NCI-H2081 treated with DMSO at 0.1 percent for 48 hours (cell line): Measurements from ENCODE around the gene DUSP2.
"Not testable (repeated sequence)": the region's sequence is repeated elsewhere in the genome, so short reads cannot be mapped to it uniquely, and the experiment has no call there.

ENCODE experiments used
- DNase-seq: peaks from one replicate; lab custom pipeline; 2025; lab: John Stamatoyannopoulos, UW

The DUSP2 gene

GRCh38 chr2:96161898-96162297 is 16.7 kb upstream of the DUSP2 start:
- no peak for DNase-seq

- not testable (repeated sequence) for DNase-seq
Observed at GRCh38 chr2:96160366-96160765, 15.1 kb upstream of the DUSP2 start.

GRCh38 chr2:96159084-96159830 is 14.0 kb upstream of the DUSP2 start:
- DNase-seq, result no peak

DNA sequence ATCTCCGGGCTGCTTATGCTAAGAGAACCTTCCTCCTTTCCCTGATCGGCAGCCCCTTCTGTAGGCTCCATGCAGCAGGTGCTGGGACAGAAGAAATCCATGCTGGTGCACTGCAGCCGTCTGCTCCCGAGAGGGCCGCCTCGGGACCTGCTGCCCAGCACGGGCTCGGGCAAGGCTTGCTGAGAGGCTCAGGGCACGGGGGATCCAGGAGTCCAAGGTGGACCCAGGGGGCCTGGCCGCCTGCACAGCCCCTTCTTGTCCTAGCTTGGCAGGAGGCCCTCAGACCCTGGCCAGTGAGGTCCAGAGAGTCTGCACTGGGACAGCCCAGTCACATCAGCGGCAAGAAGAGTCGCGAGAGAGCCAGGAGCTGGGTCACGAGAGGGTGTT is 13.3 kb upstream of the DUSP2 start:
- no peak for DNase-seq

DNA sequence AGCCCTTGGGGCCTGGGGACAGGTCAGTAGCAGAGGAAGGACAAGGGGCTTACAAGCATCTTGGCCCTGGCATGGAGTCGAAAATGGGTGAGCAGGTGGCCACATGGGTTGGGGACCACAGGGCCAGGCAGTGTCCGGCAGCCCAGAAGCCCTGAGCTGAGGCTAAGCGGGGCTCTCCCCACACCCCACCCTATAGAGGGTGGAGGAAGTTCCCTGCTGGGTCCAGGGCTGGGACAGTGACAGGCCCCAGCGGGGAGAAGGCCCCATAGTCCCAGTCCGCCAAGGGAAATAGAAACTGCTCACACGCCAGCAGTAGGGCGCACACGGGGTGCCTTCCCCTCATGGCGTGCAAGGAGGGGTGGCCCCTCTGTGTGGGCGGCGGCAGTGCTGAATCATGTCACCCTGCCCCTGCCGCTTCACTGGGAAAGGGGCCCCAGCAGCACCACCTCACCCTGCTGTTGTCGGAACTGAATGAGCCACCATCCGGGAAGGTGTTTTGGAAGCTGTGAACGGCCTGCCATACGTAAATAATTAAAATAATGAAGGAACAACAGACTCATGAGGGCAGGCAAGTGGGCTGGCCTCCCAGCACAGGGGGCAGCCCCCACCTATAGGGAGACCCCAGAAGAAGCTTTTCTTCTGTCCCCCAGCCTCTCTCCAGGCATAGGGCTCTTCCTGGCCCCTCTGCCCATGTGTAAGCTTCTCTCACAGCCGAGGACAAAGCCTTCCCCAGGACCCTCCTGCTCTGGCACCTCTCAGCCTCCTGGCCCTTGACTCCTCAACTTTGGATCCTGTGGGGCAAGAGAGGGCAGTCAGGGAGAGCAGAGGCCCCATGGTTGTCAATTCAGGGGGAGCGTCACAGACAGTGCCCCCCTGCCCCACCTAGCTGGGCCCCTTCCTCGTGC is 12.7 kb upstream of the DUSP2 start:
- no peak for DNase-seq

GRCh38 chr2:96156926-96157648 is 11.8 kb upstream of the DUSP2 start:
- no peak for DNase-seq

- DNase-seq, result no peak
Observed at GRCh38 chr2:96156011-96156820, 11.0 kb upstream of the DUSP2 start.

- no peak for DNase-seq
Observed at GRCh38 chr2:96154506-96155380, 9.5 kb upstream of the DUSP2 start.

DNA sequence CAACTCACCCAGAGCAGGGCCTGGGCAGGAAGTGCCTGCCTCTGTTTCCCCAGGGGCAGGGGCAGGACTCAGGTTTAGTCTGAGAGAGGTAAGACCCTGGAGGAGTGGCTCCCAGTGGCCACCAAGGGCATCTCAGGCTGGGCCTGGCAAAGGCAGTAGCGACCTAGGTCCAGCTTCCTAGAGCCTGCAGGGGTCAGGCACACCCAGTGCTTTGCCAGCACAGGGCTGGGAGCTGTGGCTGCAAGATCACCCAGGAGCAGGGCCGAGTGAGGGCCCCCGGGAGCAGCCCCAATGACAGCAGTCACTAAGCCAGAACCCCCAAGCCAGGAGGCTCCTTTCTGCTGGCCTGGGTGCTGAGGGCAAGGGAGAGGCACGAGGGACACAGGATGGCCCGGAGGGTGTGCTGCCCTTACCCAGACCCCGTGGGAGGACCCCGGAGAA is 8.8 kb upstream of the DUSP2 start:
- no peak for DNase-seq

DNA sequence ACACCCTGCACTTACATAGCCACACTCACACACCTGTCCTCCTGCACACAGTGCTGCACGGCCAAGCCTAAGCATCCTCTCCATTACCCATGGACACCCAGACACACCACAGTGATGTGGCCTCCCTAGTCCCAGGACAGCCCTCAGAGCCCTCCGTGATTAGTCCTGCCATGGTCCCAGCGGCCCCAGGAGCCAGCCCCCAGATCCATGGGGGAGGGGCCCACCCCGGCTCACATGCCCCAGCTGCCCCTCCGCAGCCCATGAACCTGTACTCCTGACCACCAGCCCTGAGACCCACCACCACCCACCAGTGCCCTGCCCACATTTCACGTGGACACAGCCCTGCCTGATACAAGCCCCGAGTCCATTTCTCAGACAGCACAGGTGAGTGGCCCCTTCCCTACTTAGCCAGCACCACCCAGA is 8.1 kb upstream of the DUSP2 start:
- DNase-seq, result no peak

DNA sequence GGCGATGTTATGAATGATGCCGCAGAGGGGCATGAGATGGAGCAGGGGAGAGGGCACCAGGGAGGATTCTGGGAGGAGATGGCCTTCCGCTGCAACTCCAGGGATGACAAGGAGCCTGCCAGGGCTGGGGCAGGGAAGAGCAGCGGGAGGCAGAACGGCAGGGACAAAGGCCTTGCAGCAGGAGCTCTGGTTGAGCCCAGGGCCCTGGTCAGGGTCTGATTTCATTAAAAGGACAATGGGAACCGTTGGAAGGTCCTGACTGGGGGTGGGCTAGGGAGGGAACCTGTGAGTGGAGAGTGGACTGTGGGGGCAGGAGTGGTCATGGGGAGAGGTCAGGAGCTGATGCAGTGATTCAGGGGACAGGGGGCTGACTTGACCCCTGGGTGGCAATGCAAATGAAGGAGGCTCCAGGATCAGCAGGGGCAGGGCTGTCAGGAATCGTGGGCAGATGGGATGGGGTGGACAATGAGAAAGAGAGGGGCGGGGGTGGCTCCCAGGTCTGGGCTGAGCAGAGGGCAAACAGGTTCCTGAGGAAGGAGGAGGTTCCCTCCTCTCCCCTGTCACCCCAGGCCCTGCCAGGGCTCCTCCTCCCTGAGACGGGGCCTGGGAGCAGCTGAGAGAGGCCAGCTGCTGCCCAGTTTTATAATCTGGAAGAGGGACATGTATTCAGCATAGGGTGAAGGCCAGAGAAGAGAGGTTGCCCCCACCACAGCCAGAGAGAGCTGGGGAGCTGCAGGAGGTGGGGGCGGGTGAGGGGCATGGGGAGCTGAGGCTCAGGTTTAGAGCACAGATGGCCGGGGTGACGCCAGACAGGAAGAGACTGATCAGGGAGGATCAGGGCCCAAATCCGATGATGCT is 7.3 kb upstream of the DUSP2 start:
- no peak for DNase-seq

- no peak for DNase-seq
Observed at GRCh38 chr2:96151595-96152303, 6.5 kb upstream of the DUSP2 start.

- DNase-seq, result no peak
Observed at GRCh38 chr2:96150791-96151594, 5.8 kb upstream of the DUSP2 start.

DNA sequence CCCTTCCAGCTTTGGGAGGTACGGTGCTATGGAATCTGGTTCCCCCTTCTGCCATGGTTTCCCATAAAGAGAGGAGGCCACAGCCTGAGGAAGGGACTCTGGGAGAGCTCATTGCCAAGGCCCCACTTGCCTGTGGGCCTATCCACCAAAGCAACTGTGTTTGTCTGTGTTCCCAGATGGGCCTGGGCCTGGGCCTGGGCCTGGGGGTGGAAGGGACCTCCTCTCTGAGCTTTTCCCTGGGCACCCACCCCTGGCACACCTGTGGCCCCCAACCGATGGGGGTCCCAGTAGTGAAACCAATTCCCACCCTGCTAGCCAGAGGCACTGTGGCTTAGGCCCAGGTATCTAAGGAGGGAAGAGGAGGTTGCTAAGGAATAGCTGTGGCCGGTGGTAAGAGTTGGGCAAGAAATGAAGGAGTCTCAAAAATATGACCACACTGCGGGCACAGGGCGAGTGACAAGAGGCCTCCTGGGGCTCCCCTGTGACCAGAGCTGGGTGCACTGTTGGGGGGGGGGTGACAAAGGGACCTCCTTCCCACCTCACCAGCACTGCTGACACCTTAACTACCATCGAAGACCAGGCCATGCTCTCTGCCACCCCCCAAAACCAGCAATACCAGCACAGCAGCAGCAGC is 4.9 kb upstream of the DUSP2 start:
- no peak for DNase-seq

- no peak for DNase-seq
Observed at GRCh38 chr2:96148410-96149217, 3.4 kb upstream of the DUSP2 start.

DNA sequence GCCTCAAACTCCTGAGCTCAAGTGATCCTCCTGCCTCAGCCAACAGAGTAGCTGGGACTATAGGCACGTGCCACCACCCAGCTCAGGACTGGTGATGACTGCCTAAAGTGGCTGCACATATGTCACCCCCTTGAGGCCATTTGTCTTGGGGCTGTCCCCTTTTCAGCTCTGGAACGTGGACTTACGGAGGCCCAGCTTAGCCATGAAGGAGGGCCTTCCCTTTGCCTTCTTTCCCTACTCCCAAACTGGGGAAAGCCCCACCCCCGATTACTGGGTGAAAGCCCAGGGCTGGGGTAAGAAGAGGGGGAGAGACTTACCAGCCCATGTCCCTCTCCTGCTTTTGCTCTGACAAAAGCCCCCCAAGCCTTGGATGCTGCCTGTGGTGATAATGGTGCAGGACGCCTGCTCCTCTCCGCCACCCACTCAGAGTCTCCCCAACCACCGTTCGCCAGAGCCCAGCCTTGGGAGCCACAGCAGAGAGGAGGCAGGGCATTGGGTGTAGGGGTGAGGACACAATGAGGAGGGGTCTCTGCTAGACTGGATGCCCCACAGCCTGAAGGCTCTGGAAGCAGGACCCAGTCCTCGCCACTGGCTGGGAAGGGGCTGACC is 2.5 kb upstream of the DUSP2 start:
- no peak for DNase-seq
